ENCODE measurements around the gene ZNF605.
"Not testable (repeated sequence)": the region's sequence is repeated elsewhere in the genome, so short reads cannot be mapped to it uniquely, and the experiment has no call there.

The ZNF605 gene

GRCh38 chr12:132937476-132937875 lies 18.6 kb downstream of the ZNF605 start:
- TF ChIP-seq POLR2A (IDR thresholded peaks at IDR 0.05; ENCODE audit: low read length) (no peak), GATA1 (IDR thresholded peaks at IDR 0.05; ENCODE audit: low read depth, low read length) (no peak)

GRCh38 chr12:132936921-132937320 lies 19.2 kb downstream of the ZNF605 start:
- DNase-seq, result not testable (repeated sequence)

More at GRCh38 chr12:132937476-132937875, 18.6 kb downstream of the ZNF605 start:
- DNase-seq, result no peak

- DNase-seq, result no peak
- TF ChIP-seq POLR2A (IDR thresholded peaks at IDR 0.05; ENCODE audit: low read length) (no peak), GATA1 (IDR thresholded peaks at IDR 0.05; ENCODE audit: low read depth, low read length) (no peak)
These were observed 19.9 kb downstream of the ZNF605 start for GRCh38 chr12:132936163-132936562.

- TF ChIP-seq POLR2A (IDR thresholded peaks at IDR 0.05; ENCODE audit: low read length) (no peak), GATA1 (IDR thresholded peaks at IDR 0.05; ENCODE audit: low read depth, low read length) (no peak)
- DNase-seq, result no peak
These were observed 29.7 kb downstream of the ZNF605 start for GRCh38 chr12:132926415-132926833.

DNA sequence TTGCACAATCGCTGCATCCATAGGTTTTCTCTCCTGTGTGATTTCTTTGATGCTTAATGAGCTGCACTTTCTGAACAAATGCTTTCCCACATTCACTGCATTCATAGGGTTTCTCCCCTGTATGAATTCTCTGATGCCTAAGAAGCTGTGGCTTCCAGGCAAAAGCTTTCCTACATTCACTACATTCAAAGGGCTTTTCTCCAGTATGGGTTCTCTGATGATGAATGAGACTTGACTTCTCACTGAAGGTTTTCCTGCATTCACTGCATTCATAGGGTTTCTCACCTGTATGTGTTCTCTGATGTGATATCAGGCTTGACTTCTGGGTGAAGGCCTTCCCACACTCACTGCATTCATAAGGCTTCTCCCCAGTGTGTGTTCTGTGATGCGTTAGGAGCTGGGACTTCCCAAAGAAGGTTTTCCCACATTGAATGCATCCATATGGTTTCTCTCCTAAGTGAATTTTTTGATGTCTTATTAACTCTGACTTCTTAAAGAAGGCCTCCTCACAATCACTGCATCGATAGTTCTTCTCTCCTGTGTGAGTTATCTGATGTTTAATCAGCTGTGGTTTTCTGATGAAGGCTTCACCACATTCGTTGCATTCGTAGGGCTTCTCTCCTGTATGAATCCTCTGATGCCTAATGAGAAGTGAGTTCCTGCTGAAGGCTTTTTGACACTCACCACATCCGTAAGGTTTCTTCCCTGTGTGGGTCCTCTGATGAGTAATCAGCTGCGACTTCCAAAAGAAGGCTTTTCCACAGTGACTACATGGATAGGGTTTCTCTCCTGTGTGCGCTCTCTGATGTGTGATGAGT lies 30.3 kb downstream of the ZNF605 start:
- DNase-seq, result no peak
- TF ChIP-seq GATA1 (IDR thresholded peaks at IDR 0.05; ENCODE audit: low read depth, low read length) (no peak), POLR2A (IDR thresholded peaks at IDR 0.05; ENCODE audit: low read length) (no peak)

DNA sequence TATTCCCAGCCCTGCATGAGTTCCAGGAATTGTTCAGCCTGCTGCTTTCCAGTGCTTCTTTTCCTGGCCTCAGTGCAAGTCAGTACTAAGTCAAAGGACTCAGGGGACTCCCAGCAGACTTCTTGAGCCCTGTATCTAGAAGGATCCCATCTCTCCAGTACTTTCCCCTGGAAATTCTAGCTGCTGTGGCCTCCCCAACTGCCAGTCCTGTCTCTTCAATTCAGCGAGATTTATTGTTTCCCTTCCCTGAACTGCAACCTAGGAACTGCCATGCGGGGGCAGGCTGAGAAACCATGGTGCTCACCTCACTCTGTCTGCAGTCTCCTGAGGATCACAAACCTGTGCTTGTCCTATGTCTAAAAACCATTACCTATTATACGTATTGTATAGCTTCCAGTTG lies 31.8 kb downstream of the ZNF605 start:
- no peak for DNase-seq
- TF ChIP-seq GATA1 (IDR thresholded peaks at IDR 0.05; ENCODE audit: low read depth, low read length) (no peak), POLR2A (IDR thresholded peaks at IDR 0.05; ENCODE audit: low read length) (no peak)

DNA sequence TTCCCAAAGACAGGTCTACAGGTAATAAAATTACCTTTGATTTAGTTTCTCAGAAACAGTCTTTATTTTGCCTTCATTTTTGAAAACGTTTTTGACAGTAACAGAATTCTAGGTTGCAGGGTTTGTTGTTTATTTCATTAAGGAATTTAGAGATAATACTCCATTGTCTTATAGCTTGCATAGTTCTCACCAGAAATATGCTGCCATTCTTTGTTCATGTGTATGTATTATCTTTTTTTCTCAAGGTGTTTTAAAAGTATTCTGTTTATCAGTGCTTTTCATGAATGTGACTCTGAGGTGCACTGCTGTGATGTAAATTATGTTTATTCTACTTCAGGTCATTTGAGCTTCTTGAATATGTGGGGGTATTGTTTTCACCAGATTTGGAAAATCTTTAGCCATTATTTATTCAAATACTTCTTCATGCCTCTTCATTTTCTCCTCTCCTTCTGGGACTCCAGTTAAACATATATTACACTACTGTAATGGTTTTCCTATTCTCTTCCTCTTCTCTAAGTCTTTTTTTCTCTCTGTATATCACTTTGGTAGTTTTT lies 32.7 kb downstream of the ZNF605 start:
- TF ChIP-seq POLR2A (IDR thresholded peaks at IDR 0.05; ENCODE audit: low read length) (no peak), GATA1 (IDR thresholded peaks at IDR 0.05; ENCODE audit: low read depth, low read length) (no peak)
- no peak for DNase-seq

- no peak for DNase-seq
- no peak for TF ChIP-seq POLR2A (IDR thresholded peaks at IDR 0.05; ENCODE audit: low read length)
- TF ChIP-seq GATA1 (IDR thresholded peaks at IDR 0.05; ENCODE audit: low read depth, low read length), result no peak
These were observed 33.4 kb downstream of the ZNF605 start for GRCh38 chr12:132922676-132923075.

- no peak for DNase-seq
- TF ChIP-seq GATA1 (IDR thresholded peaks at IDR 0.05; ENCODE audit: low read depth, low read length) (no peak), POLR2A (IDR thresholded peaks at IDR 0.05; ENCODE audit: low read length) (no peak)
These were observed 34.4 kb downstream of the ZNF605 start for GRCh38 chr12:132921685-132922084.

DNA sequence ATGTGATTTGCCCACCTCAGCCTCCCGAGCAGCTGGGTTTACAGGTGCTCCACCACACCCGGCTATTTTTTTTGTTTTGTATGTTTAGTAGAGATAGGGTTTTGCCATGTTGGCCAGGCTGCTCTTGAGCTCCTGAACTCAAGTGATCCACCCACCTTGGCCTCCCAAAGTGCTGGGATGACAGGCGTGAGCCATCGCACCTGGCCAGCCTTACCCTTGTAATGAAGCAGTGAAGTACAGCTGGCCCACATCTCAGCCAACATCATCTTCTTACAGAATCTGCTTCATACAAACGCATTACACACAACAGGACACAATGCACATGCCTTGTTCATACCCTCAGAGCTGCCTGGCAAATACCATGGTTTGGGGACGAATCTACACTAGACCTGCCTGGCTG lies 37.4 kb downstream of the ZNF605 start:
- TF ChIP-seq GATA1 (IDR thresholded peaks at IDR 0.05; ENCODE audit: low read depth, low read length) (no peak), POLR2A (IDR thresholded peaks at IDR 0.05; ENCODE audit: low read length) (no peak)

DNA sequence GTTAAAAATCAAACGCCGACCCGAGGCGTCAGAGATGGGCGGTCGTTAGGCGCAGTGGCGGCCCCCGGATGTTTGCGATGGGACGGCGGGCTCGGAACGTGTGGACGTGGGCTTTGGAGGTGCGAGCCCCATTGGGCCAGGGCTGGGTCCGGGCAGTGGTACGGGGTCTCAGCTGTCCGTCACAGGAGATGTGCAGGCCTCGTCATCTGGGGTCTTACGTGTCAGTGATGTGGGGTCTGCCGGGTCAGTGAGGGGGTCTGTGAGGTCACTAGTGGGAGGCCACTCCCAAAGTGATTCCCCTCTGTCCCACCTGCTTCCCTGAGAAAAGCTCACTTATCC lies 47.1 kb downstream of the ZNF605 start:
- no peak for DNase-seq
- TF ChIP-seq GATA1 (IDR thresholded peaks at IDR 0.05; ENCODE audit: low read depth, low read length), result no peak
- no peak for TF ChIP-seq POLR2A (IDR thresholded peaks at IDR 0.05; ENCODE audit: low read length)

More for the DNA sequence above, 37.4 kb downstream of the ZNF605 start:
- no peak for DNase-seq

GRCh38 chr12:132908145-132909029 lies 47.7 kb downstream of the ZNF605 start:
- TF ChIP-seq GATA1 (IDR thresholded peaks at IDR 0.05; ENCODE audit: low read depth, low read length), result no peak
- no peak for TF ChIP-seq POLR2A (IDR thresholded peaks at IDR 0.05; ENCODE audit: low read length)
- peak; percentile 89 to 92 for DNase-seq

GRCh38 chr12:132907789-132908144 lies 48.3 kb downstream of the ZNF605 start:
- not testable (repeated sequence) for DNase-seq

DNA sequence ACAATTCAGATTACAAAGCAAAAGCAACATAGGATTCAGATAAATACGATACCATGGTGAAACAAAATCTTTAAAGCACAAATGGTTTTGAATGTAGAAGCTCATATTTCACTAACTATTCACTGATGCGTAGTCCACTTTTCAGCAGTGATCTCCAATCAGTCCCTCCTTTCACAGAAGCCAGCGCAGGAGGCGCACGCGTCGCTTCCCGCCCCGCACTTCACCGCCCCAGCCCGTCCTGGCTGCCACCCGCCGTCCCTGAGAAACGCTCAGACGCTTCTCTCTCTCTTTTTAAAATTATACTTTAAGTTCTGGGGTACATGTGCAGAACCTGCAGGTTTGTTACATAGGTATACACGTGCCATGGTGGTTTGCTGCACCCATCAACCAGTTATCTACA lies 48.9 kb downstream of the ZNF605 start:
- no peak for TF ChIP-seq GATA1 (IDR thresholded peaks at IDR 0.05; ENCODE audit: low read depth, low read length)
- TF ChIP-seq POLR2A (IDR thresholded peaks at IDR 0.05; ENCODE audit: low read length), result no peak
- DNase-seq, result no peak
